ENCODE results near the gene KDM6B.
"Not testable (repeated sequence)": the region's sequence is repeated elsewhere in the genome, so short reads cannot be mapped to it uniquely, and the experiment has no call there.

The KDM6B gene

GRCh38 chr17:7809086-7809790, 24.8 kb upstream of the KDM6B start:
- TF ChIP-seq FOXA1 (IDR thresholded peaks at IDR 0.05) (no peak), NFRKB (IDR thresholded peaks at IDR 0.05) (no peak), ZNF384 (IDR thresholded peaks at IDR 0.05) (no peak), PKNOX1 (IDR thresholded peaks at IDR 0.05) (no peak), SP1 (IDR thresholded peaks at IDR 0.05) (no peak), FOXM1 (IDR thresholded peaks at IDR 0.05; ENCODE audit: borderline replicate concordance) (no peak), ARNT (IDR thresholded peaks at IDR 0.05) (no peak), HDGF (IDR thresholded peaks at IDR 0.05; ENCODE audit: borderline replicate concordance) (no peak), BHLHE40 (IDR thresholded peaks at IDR 0.05; ENCODE audit: borderline replicate concordance) (no peak), CTBP1 (IDR thresholded peaks at IDR 0.05; ENCODE audit: borderline replicate concordance) (no peak), LEF1 (IDR thresholded peaks at IDR 0.05; ENCODE audit: borderline replicate concordance) (no peak)
- POLR2A ChIA-PET, result no interaction called here
- CTCF ChIA-PET, result interaction anchor here (1.0 kb wide), 1 partner anchor 232 kb away, joined by 3 read pairs; no protein-coding TSS in a partner anchor
- DNase-seq (ENCODE audit: extremely low spot score), result no peak

DNA sequence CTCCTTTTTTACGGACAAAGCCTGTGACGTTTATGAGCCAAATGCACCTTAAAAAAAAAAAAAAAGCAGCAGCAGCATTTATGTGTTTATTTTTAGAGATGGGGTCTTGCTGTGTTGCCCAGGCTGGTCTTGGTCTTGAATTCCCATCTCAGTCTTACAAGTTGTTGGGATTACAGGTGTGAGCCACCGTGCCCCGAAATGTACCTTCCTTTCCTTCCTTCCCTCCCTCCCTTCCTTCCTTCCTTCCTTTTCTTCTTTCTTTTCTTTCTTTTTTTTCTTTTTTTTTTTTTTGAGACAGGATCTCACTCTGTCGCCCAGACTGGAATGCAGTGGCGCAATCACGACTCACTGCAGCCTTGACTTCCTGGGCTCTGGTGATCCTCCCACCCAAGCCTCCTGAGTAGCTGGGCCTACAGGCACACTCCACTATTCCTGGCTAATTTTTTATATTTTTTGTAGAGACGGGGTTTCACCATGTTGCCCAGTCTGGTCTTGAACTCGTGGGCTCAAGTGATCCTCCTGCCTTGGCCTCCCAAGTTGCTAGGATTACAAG, 24.1 kb upstream of the KDM6B start:
- POLR2A ChIA-PET; CTCF ChIA-PET; DNase-seq (ENCODE audit: extremely low spot score): not testable (repeated sequence)
- TF ChIP-seq ZNF384 (IDR thresholded peaks at IDR 0.05), result peak; percentile 65

- ChIA-PET POLR2A (no interaction called here), CTCF (no interaction called here)
- TF ChIP-seq FOXM1 (IDR thresholded peaks at IDR 0.05; ENCODE audit: borderline replicate concordance) (no peak), ELF4 (IDR thresholded peaks at IDR 0.05) (no peak), LEF1 (IDR thresholded peaks at IDR 0.05; ENCODE audit: borderline replicate concordance) (no peak), FOXA1 (IDR thresholded peaks at IDR 0.05) (no peak), ZNF384 (IDR thresholded peaks at IDR 0.05) (no peak)
- no peak for DNase-seq (ENCODE audit: extremely low spot score)
Measured at GRCh38 chr17:7811251-7811650, 22.8 kb upstream of the KDM6B start.

DNA sequence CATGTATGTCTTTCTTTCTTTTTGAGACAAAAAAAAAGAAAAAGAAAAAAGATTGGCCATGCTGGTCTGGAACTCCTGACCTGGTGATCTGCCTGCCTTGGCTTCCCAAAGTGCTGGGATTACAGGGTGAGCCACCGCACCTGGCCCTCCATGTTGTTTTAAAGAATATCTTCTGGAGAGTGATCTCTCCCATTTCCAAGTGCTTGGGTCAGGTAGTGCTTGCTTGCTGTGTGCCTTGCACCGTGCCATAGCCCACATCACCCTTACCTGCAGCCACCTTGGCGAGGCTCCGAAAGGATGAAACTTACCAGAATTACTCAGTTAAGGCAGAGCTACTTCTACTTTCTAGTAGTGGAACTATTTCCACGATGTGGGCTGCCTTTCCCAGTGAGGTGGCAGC, 19.0 kb upstream of the KDM6B start:
- no peak for TF ChIP-seq SUZ12 (IDR thresholded peaks at IDR 0.05)
- TF ChIP-seq L3MBTL2 (conservative IDR thresholded peaks at IDR 0.05), result no peak
- no peak for TF ChIP-seq ELF4 (IDR thresholded peaks at IDR 0.05)
- TF ChIP-seq HDGF (IDR thresholded peaks at IDR 0.05; ENCODE audit: borderline replicate concordance), result no peak
- TF ChIP-seq ARNT (IDR thresholded peaks at IDR 0.05), result no peak
- no peak for TF ChIP-seq NFRKB (IDR thresholded peaks at IDR 0.05)
- no peak for TF ChIP-seq PKNOX1 (IDR thresholded peaks at IDR 0.05)
- no peak for TF ChIP-seq ZNF384 (IDR thresholded peaks at IDR 0.05)
- no peak for TF ChIP-seq FOXK2 (IDR thresholded peaks at IDR 0.05)
- TF ChIP-seq TARDBP (IDR thresholded peaks at IDR 0.05), result no peak
- TF ChIP-seq BHLHE40 (IDR thresholded peaks at IDR 0.05; ENCODE audit: borderline replicate concordance), result no peak
- no peak for TF ChIP-seq CTBP1 (IDR thresholded peaks at IDR 0.05; ENCODE audit: borderline replicate concordance)
- TF ChIP-seq LEF1 (IDR thresholded peaks at IDR 0.05; ENCODE audit: borderline replicate concordance), result no peak
- TF ChIP-seq FOXM1 (IDR thresholded peaks at IDR 0.05; ENCODE audit: borderline replicate concordance), result no peak
- TF ChIP-seq SP1 (IDR thresholded peaks at IDR 0.05), result no peak
- no peak for TF ChIP-seq FOXA1 (IDR thresholded peaks at IDR 0.05)
- ChIA-PET POLR2A (no interaction called here), CTCF (no interaction called here)
- no peak for DNase-seq (ENCODE audit: extremely low spot score)

GRCh38 chr17:7816926-7817642, 16.9 kb upstream of the KDM6B start:
- CTCF ChIA-PET, result interaction anchor here (1.1 kb wide), 1 partner anchor 16 kb away, joined by 4 read pairs; no protein-coding TSS in a partner anchor
- DNase-seq (ENCODE audit: extremely low spot score), result no peak
- POLR2A ChIA-PET, result interaction anchor here (0.8 kb wide), 1 partner anchor 40 kb away, joined by 3 read pairs; the partner anchor contains the start of gene NAA38
- TF ChIP-seq L3MBTL2 (conservative IDR thresholded peaks at IDR 0.05) (no peak), ZNF384 (IDR thresholded peaks at IDR 0.05) (no peak), ELF4 (IDR thresholded peaks at IDR 0.05) (no peak), HDGF (IDR thresholded peaks at IDR 0.05; ENCODE audit: borderline replicate concordance) (no peak), BHLHE40 (IDR thresholded peaks at IDR 0.05; ENCODE audit: borderline replicate concordance) (no peak), FOXK2 (IDR thresholded peaks at IDR 0.05) (no peak), FOXM1 (IDR thresholded peaks at IDR 0.05; ENCODE audit: borderline replicate concordance) (no peak), SUZ12 (IDR thresholded peaks at IDR 0.05) (no peak), TARDBP (IDR thresholded peaks at IDR 0.05) (no peak), CTBP1 (IDR thresholded peaks at IDR 0.05; ENCODE audit: borderline replicate concordance) (no peak), SP1 (IDR thresholded peaks at IDR 0.05) (no peak)

- DNase-seq (ENCODE audit: extremely low spot score), result no peak
- TF ChIP-seq FOXM1 (IDR thresholded peaks at IDR 0.05; ENCODE audit: borderline replicate concordance), result no peak
- TF ChIP-seq LEF1 (IDR thresholded peaks at IDR 0.05; ENCODE audit: borderline replicate concordance), result no peak
- no peak for TF ChIP-seq TARDBP (IDR thresholded peaks at IDR 0.05)
- TF ChIP-seq ARNT (IDR thresholded peaks at IDR 0.05), result no peak
- no peak for TF ChIP-seq SP1 (IDR thresholded peaks at IDR 0.05)
- no peak for TF ChIP-seq SUZ12 (IDR thresholded peaks at IDR 0.05)
- no peak for TF ChIP-seq FOXK2 (IDR thresholded peaks at IDR 0.05)
- TF ChIP-seq L3MBTL2 (conservative IDR thresholded peaks at IDR 0.05), result no peak
- ChIA-PET CTCF (no interaction called here), POLR2A (no interaction called here)
Measured at GRCh38 chr17:7817643-7817964, 16.4 kb upstream of the KDM6B start.

Data from HEK293T (cell line).